GM19438 (cell line): ENCODE results near the gene EEF2K.

Experiments
- ATAC-seq: cut with Tn5 transposase; IDR thresholded peaks from one replicate; pipeline ENCODE4 v1.9.1; 2021; ENCODE audit warnings: low read depth; ENCODE audit not compliant: unreplicated experiment

The EEF2K gene

GRCh38 chr16:22235839-22236745 lies 30.0 kb downstream of the EEF2K start:
- no peak for ATAC-seq

DNA sequence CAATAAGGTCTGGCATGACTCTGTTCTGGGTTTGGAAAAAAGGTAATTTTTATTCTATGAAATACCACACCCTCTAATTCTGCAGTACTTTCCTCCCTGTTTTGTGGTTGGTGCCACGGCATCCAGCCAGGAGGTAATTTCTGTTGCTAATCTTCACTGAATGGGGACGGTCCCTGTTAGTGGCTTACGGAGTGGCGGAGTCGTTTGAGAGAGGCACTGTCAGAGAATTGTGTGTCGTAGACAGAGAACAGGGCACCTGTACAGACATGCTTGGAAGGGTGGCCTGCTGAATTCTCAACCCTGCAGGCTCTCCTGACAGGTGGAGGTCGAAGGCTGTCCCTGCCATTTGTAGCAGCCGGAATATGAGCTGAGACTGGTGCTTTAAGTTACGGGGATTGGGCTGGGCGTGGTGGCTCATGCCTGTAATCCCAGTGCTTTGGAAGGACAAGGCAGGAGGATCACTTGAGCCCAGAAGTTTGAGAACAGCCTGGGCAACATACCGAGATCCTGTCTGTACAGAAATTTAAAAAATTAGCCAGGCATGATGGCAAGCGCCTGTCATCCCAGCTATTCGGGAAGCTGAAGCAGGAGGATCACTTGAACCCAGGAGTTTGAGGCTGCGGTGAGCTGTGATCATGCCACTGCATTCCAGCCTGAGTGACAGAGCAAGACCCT lies 33.2 kb downstream of the EEF2K start:
- ATAC-seq, result no peak

DNA sequence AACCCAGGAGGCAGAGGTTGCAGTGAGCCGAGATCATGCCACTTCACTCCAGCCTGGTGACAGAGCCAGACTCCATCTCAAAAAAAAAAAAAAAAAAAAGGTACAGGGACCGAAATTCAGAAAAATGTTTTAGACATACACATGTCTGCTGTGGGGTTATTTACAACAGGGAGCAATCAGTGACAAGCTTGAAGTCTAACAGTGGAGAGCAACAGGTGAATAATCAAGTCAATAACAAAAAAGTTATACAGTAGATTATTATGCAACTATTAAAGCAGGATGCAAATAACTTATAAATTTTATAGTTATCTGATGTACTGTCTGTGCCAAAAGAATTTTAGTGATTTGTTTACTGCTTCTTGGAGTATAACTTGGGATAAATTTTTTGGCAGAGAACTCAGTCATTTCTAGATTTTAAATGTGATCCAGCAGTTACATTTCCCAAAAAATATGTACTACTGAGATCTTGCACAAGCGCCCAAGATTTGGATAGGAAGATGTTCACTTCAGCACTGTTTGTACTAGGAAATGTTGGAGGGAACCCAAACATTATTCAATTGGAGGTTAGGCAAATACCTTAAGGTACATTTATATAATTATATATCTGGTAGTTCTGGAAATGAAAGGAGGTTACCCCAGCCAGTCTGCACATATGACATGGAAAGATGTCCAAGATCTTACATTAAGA lies 34.1 kb downstream of the EEF2K start:
- ATAC-seq, result no peak

DNA sequence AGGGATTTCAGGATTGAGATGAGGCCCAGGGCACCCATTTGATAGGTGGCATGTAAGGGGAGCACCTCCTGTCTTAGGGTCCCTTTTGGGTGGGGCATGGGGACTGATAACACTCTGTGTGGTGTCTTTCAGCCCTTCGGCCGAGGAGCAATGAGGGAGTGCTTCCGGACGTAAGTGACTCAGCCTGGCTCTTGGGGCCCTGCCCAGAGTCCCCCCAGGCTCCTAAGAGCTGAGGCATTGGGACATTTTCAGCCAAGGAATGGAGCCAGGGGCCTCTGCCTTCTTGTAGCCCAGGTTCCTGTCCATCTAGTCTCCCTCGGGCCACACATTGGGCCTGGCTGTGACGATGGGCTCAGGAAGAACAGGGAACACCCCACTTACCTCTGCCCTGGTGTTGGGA lies 44.4 kb downstream of the EEF2K start:
- no peak for ATAC-seq

GRCh38 chr16:22252317-22252716 lies 46.2 kb downstream of the EEF2K start:
- ATAC-seq, result no peak

DNA sequence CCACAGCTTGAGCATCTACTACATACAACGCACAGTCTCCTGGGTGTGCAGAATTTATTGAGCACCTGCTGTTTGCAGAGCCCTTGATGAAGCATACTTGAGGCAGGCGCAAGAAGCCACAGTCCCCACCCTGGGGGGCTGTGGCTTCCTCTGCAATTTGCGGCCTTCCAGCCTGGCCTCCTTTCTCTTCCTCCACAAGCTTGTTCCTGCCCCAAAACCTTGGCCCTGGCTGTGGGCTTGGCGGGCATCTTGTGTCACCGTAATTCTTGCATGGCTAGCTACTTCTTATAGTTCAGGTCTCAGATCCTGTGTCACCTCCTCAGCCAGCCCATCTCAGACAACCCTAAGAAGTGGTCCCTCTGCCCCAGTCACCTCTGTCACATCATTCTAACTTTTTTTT lies 47.2 kb downstream of the EEF2K start:
- ATAC-seq, result no peak

DNA sequence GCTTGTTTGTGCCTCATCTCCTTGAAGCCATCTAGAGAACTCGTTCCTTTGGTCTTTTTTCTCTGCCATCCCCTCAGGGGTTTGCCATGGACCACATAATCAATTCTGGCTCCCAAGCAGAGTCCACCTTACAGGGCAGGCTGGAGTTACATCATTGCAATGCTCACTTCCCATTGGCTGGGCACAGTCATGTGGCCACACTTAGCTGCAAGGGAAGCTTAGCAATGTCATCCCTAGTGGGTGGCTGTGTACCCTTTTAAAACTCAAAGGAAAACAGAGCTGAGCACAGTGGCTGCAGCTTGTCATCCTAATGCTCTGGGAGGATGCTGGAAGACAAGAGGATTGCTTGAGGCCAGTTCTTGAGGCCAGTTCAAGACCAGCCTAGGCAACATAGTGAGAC lies 49.3 kb downstream of the EEF2K start:
- ATAC-seq, result no peak

DNA sequence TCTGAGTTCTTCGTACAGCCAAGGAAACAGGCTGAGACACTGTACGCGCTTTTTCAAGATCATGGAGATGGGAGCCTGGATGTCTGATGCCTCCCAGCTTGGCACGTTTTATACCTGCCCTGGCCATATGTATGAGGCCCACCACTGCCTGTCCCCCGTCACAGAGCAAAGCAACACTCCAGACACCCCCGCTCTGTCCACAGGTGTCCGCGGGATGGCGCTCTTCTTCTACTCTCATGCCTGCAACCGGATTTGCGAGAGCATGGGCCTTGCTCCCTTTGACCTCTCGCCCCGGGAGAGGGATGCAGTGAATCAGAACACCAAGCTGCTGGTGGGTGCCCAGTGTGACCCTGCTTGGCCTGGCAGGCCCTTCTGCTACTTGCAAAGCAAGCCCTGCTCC lies 51.4 kb downstream of the EEF2K start:
- no peak for ATAC-seq

DNA sequence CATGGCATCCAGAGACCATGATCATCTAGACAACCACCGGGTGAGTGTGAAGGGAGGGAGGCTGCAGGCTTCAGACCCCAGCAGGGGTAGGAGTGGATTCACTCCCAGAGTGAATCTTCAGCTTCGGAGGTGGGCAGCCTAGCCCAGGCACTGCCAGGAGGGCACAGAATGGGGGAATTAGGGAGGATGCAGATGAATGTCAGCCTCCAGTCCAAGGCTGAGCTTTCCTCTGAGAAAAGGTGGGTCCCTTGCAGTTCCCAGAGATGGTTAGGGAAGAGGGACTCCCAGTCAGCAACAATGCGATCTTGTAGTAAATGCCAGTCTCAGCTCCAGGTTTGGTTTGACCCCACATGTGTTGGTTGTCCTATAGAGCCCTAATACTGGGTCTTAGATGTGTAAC lies 54.4 kb downstream of the EEF2K start:
- ATAC-seq, result no peak

DNA sequence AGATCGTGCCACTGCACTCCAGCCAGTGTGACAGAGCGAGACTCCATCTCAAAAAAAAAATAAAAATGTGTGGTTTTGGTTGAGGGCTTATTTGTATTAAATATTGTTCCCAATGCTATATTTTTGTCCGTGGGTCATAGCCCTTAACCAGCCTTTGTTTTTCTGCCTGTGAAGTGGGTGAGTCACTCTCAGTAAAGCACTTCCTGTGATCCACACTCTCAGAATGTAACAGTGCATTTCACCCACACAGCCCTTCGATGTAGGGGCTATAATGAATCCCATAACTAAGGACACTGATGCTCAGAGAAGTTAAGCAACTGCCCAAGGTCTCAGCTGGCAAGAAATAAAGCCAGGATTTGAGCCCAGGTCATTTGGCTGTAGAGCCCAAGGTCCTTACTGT lies 56.4 kb downstream of the EEF2K start:
- no peak for ATAC-seq

DNA sequence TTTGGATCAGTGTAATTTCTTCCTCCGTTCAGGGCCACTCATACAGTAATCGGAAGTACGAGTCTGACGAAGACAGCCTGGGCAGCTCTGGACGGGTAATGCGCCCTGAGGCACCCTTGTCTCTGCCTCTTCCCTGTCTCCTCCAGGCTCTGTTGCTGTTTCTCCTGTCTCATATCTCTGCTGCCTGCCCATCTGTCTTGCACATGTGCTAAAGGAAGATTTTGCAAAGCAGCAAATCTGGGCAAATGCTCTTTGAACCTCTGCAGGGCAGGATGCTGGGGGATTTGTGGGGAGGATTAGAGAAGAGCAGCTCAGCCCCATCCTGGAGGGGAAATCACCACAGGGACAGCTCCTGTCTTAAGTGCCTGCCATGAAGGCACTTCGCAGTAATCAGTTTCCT lies 58.7 kb downstream of the EEF2K start:
- ATAC-seq, result no peak

GRCh38 chr16:22265351-22265750 lies 59.3 kb downstream of the EEF2K start:
- ATAC-seq, result no peak

DNA sequence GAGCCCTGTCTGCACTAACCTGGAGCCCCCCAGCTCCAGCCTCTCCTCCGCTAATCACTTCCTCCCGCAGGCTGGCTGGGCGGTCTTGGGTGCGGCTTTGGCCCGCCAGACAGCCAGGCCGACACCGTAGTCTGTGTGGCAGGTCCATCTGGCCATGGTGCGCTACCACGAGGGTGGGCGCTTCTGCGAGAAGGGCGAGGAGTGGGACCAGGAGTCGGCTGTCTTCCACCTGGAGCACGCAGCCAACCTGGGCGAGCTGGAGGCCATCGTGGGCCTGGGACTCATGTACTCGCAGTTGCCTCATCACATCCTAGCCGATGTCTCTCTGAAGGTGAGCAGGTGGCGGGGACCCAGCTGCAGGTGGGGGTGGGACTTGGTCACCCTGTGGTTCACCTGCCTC lies 60.5 kb downstream of the EEF2K start:
- ATAC-seq, result no peak

GRCh38 chr16:22267764-22268163 lies 61.7 kb downstream of the EEF2K start:
- no peak for ATAC-seq

DNA sequence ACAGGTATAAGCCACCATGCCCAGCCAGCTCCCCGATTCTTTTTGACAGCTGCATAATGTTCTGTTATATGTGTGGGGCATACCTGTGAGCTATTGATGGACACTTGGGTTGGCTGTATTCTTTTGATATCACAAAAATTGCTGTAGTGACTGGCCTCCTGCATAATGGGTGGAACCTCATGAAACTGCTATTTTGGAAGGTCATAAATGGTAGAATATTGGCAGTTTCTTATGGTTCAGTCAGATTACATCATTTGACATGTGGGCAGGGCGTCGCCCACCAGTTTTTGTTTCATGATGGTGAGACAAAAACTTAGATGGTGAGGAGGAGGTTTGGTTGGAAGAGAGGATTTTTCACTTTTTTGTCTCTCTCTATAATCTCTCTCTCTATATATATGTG lies 64.4 kb downstream of the EEF2K start:
- no peak for ATAC-seq

- ATAC-seq, result no peak
Observed at GRCh38 chr16:22272870-22273650, 67.0 kb downstream of the EEF2K start.

DNA sequence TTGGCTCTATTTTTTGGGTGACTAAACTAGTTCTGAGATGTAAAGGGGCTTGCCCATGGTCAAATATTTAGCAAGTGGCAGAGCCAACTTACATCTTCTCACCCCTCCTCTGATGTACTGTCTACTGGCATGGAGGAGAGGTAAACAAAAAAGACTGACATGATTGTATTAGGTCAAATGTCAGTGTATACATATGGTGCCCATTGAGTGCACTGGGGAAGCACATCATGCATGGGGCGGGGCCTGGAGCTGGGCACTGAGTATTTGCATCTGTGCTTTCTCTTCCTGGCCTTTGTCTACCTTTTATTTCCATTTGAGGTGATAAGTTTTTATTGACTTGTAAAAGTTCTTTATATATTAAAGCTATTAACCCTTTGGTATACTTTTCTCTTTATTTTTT lies 68.8 kb downstream of the EEF2K start:
- no peak for ATAC-seq

DNA sequence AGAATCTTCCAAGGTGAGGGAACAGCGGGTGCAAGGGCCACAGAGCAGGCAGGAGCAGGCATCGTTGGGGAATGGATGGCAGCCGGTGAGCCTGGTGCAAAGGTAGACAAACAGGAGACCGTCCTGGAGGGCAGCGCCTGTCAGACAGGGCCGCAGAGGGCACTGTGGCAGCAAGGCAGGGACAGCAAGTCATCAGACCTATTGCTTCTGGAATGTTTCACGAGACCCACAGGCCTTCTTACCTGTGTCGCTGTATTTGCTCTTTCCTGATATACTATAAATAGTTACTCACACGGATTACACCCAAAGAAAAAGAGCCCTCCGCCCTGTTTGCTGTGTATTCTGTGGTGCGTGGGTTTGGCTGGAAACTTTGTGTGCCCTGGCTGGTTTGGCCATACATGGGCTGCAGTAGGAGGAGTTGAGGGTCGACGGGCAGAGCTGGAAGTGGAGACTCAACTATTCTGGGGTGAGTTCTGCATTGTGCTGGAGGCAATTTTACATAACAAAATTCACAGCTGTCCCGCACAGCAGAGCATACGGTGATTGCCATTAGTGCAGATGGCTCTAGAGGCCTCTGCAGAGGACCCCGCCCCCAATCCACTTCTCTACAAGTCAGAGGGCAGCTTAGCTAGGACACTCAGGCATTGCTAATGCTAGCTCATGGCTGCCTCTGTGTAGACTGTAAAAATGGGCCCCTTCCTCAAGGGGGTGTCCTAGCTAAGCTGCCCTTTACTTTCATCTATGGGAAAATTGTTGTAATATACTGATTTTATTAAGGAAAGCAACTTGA lies 72.6 kb downstream of the EEF2K start:
- ATAC-seq, result no peak

- ATAC-seq, result no peak
Observed at GRCh38 chr16:22282254-22282892, 76.3 kb downstream of the EEF2K start.
